Caco-2 (cell line): ENCODE results near the gene PLCH1. TPM values are rescaled to one million over a fixed set of nuclear protein-coding genes. Genes with fewer than 3 reads are reported as not detected.

Experiments
- BruUV-seq: library from RNA; stranded (reverse); fragments of 400-500 nt; replicated peaks from 2 replicates; lab custom pipeline; 2021; lab: Mats Ljungman, UMichigan
- CTCF ChIA-PET: fragments of 300-600 bp; sonication (Branson Sonifier 250); formaldehyde crosslinking; loops from one replicate; lab custom pipeline; 2022; ENCODE audit warnings: antibody characterized with exemption; lab: Charles Lee
- POLR2A ChIA-PET: fragments of 300-600 bp; sonication (Branson Sonifier 250); formaldehyde crosslinking; loops from one replicate; lab custom pipeline; 2022; ENCODE audit warnings: antibody characterized with exemption; lab: Charles Lee
- DNase-seq, 2 experiments: peaks; one replicate each; pipeline versions ENCODE4 v3.0.0 to v3.0.0-alpha.2; 2020 to 2022
- H3K27me3 ChIP-seq: replicated peaks from 2 replicates; pipeline ENCODE4 v1.6.0; 2011; ENCODE audit warnings: low read length; ENCODE audit not compliant: control insufficient read depth, insufficient read depth
- H3K36me3 ChIP-seq: 2 replicates; pipeline ENCODE4 v1.5.1; 2011; ENCODE audit warnings: low read length; ENCODE audit not compliant: control insufficient read depth, insufficient read depth
- H3K4me1 ChIP-seq: fragments of 250-450 bp; sonication (Bioruptor Pico); 2 replicates; pipeline ENCODE4 v1.5.1; 2020; ENCODE audit warnings: mild to moderate bottlenecking
- H3K4me3 ChIP-seq: 2 replicates; pipeline ENCODE4 v1.5.1; 2011; ENCODE audit warnings: low read depth, mild to moderate bottlenecking, control low read depth, low read length
- H3K9me3 ChIP-seq: fragments of 250-450 bp; sonication (Bioruptor Pico); 2 replicates; pipeline ENCODE4 v1.5.1; 2020; ENCODE audit warnings: mild to moderate bottlenecking, moderate library complexity
- H3K27ac Mint-ChIP-seq: one replicate; pipeline ENCODE4 v1.8.0; 2022; ENCODE audit warnings: mixed read lengths; ENCODE audit not compliant: unreplicated experiment
- H3K27me3 Mint-ChIP-seq: one replicate; pipeline ENCODE4 v1.8.0; 2022; ENCODE audit warnings: mixed read lengths; ENCODE audit not compliant: insufficient read depth, unreplicated experiment
- H3K36me3 Mint-ChIP-seq: one replicate; pipeline ENCODE4 v1.8.0; 2022; ENCODE audit warnings: mild to moderate bottlenecking, mixed read lengths; ENCODE audit not compliant: insufficient read depth, unreplicated experiment
- H3K4me1 Mint-ChIP-seq: one replicate; pipeline ENCODE4 v1.8.0; 2022; ENCODE audit warnings: low read depth, mixed read lengths; ENCODE audit not compliant: unreplicated experiment
- H3K4me3 Mint-ChIP-seq: one replicate; pipeline ENCODE4 v1.8.0; 2022; ENCODE audit warnings: mild to moderate bottlenecking, moderate library complexity, mixed read lengths; ENCODE audit not compliant: unreplicated experiment
- H3K9me3 Mint-ChIP-seq: one replicate; pipeline ENCODE4 v1.8.0; 2022; ENCODE audit warnings: mixed read lengths; ENCODE audit not compliant: unreplicated experiment
- CTCF ChIP-seq, 2 experiments: fragments of 200-600 bp in 1 of 2; IDR thresholded peaks; 1 replicate in 1 of 2; 2 replicates in 1 of 2; pipeline versions ENCODE4 v1.5.1 to v1.8.0; 2011 to 2022; ENCODE audit warnings: antibody characterized with exemption in 1 of 2, control low read depth in 1 of 2, inconsistent platforms in 1 of 2, low read depth in 1 of 2, low read length in 1 of 2, mild to moderate bottlenecking in 1 of 2, moderate library complexity in 1 of 2; ENCODE audit not compliant: insufficient read depth in 1 of 2, severe bottlenecking in 1 of 2, unreplicated experiment in 1 of 2
- intact Hi-C: fragments of 100-400 bp; cut with micrococcal nuclease; formaldehyde crosslinking; loops from one replicate; pipeline ENCODE4 v1.10.0; 2022; ENCODE audit not compliant: unreplicated experiment
- total RNA-seq: library from RNA; stranded (reverse); gene quantifications from 2 replicates; pipeline ENCODE4 v1.2.3, GENCODE V29; 2022

The PLCH1 gene
- total RNA-seq, 1 experiment from 2014 or later = 3.1 TPM

- no peaks in the 10 kb centered on the region for H3K9me3 Mint-ChIP-seq
- Histone ChIP-seq H3K27me3 (no peaks in the 10 kb centered on the region), H3K36me3 (no peaks in the 10 kb centered on the region), H3K4me1 (peaks cover 29% of the 10 kb centered on the region), H3K9me3 (no peaks in the 10 kb centered on the region), H3K4me3 (no peak overlapping the region)
- H3K4me1 Mint-ChIP-seq = peaks cover 34% of the 10 kb centered on the region
- no peak for DNase-seq
- no TSS peak for BruUV-seq
- POLR2A ChIA-PET = no interaction called here
- no peak overlapping the region for H3K4me3 Mint-ChIP-seq
- peaks cover 5% of the 10 kb centered on the region for H3K36me3 Mint-ChIP-seq
- intact Hi-C loops = no loop called here
- no peaks in the 10 kb centered on the region for H3K27me3 Mint-ChIP-seq
- TF ChIP-seq CTCF (IDR thresholded peaks at IDR 0.05; ENCODE audit: insufficient read depth in 1 of 2, low read depth in 1 of 2, low read length in 1 of 2, severe bottlenecking in 1 of 2, unreplicated experiment in 1 of 2) = no peak
- CTCF ChIA-PET = interaction anchor here (2.0 kb wide), 1 partner anchor 58 kb away, joined by 7 read pairs; the partner anchor contains the start of gene C3orf33
- H3K27ac Mint-ChIP-seq = no peak overlapping the region
Observed at GRCh38 chr3:155747286-155747945, 2.5 kb upstream of the PLCH1 start.

- Mint-ChIP-seq H3K4me3 (no peak overlapping the region), H3K27ac (no peak overlapping the region)
- intact Hi-C loops = no loop called here
Observed at GRCh38 chr3:155746703-155747102, 1.8 kb upstream of the PLCH1 start.

More at GRCh38 chr3:155746703-155747102, 1.8 kb upstream of the PLCH1 start:
- peaks cover 38% of the 10 kb centered on the region for H3K4me1 Mint-ChIP-seq
- Histone ChIP-seq H3K4me3 (no peak overlapping the region), H3K27me3 (no peaks in the 10 kb centered on the region), H3K36me3 (no peaks in the 10 kb centered on the region), H3K9me3 (no peaks in the 10 kb centered on the region), H3K4me1 (peaks cover 29% of the 10 kb centered on the region)
- TF ChIP-seq CTCF (IDR thresholded peaks at IDR 0.05; ENCODE audit: insufficient read depth in 1 of 2, low read depth in 1 of 2, low read length in 1 of 2, severe bottlenecking in 1 of 2, unreplicated experiment in 1 of 2) = no peak
- BruUV-seq = no TSS peak
- POLR2A ChIA-PET = interaction anchor here (0.6 kb wide), 1 partner anchor 9 kb away, joined by 11 read pairs; no protein-coding TSS in a partner anchor
- H3K9me3 Mint-ChIP-seq = no peaks in the 10 kb centered on the region
- no peak for DNase-seq
- no peaks in the 10 kb centered on the region for H3K27me3 Mint-ChIP-seq
- CTCF ChIA-PET = no interaction called here
- peaks cover 5% of the 10 kb centered on the region for H3K36me3 Mint-ChIP-seq
